ENCODE results near the gene DENND1B. TPM values are rescaled to one million over a fixed set of nuclear protein-coding genes. Genes with fewer than 3 reads are reported as not detected.

Gene DENND1B, protein sequence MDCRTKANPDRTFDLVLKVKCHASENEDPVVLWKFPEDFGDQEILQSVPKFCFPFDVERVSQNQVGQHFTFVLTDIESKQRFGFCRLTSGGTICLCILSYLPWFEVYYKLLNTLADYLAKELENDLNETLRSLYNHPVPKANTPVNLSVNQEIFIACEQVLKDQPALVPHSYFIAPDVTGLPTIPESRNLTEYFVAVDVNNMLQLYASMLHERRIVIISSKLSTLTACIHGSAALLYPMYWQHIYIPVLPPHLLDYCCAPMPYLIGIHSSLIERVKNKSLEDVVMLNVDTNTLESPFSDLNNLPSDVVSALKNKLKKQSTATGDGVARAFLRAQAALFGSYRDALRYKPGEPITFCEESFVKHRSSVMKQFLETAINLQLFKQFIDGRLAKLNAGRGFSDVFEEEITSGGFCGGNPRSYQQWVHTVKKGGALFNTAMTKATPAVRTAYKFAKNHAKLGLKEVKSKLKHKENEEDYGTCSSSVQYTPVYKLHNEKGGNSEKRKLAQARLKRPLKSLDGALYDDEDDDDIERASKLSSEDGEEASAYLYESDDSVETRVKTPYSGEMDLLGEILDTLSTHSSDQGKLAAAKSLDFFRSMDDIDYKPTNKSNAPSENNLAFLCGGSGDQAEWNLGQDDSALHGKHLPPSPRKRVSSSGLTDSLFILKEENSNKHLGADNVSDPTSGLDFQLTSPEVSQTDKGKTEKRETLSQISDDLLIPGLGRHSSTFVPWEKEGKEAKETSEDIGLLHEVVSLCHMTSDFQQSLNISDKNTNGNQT
- polyA plus RNA-seq (4.8 to 7.6 TPM (median 5.2 TPM) in 3 replicates), polyA minus RNA-seq (8.1 to 36.8 TPM (median 22.4 TPM) in 3 replicates)
- 4.1 TPM for polyA plus RNA-seq (2011; ENCODE audit: low read depth)
- 2.7 and 7.0 TPM in 2 replicates for polyA plus RNA-seq (2011; cell fraction: cytosol; rRNA removed)
- polyA plus RNA-seq (2011; cell fraction: nucleus; rRNA removed): 9.5 and 11.2 TPM in 2 replicates
- 4.4 TPM in 2 replicates for polyA plus RNA-seq (2012; ENCODE audit: low replicate concordance)
- 6.1 TPM for polyA minus RNA-seq (2011; cell fraction: cytosol; rRNA and poly(A)+ RNA removed)
- 31.0 and 55.8 TPM in 2 replicates for polyA minus RNA-seq (2011; cell fraction: nucleus; rRNA and poly(A)+ RNA removed)

DNA sequence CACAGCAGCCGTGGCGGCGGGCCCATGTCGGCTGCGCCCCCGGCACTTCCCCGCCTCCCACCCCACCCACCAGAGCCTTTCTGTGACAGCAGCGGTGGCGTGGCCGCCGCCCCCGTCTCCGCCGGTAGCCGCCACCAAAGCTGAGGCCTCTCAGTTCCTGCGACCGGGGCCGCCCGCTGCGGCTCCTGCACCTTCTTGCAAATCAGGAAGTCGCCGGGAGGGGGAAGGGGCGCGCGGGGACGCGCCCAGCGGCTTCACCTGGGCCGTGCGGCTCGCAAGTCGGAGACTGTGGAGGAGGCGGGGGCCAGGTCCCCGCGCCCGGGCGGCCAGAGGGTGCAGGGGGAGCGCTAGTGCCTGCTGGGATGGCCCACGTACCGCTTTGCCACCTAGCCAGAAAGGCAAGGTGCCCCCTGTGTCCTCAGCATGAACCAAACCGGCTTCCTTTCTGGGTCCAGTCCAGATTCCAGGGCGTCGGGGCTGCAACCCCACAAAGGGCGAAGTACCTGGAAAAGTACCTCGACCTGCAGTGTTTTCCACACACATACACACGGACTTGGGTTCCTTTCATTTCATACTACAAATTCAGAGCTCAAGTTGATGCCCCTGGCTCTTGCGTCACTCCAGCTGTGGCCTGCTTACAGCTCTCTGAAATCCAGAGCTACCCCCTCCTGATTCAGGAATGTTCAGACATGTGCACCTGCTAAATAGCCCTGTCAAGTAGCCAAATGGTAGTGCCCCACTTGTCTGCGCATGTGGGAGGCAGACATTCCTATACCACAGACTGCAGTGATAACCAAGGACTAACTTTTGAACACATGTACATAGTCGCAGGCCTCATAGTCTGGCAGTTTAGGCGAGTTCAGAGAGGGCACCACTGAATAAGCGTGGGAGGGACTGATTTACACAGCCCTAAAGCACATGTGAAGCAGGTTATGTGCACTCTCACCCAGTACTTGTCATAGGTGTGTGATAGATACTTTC is at the start of gene DENND1B:
TSS of gene DENND1B (minus strand) at position 199 of the 981 bp plus-strand sequence. CDS start 325 bp downstream, outside the sequence.
- no peak for DNase-seq (ENCODE audit: low read depth, low spot score)
- H3K36me3 ChIP-seq (ENCODE audit: control insufficient read depth in 2 of 2, extremely low read depth in 1 of 2, insufficient read depth in 2 of 2, low read length in 2 of 2): peaks cover 0 to 4% of the 10 kb centered on the region in 2 experiments
- dilution Hi-C loops (cut with MboI; ENCODE audit: extremely low pct_ligation_motif_present, low sequenced_read_pairs): no loop called here
- H3K27me3 ChIP-seq (ENCODE audit: control insufficient read depth, extremely low read depth, insufficient read depth, low read length): no peaks in the 10 kb centered on the region
- no peaks in the 10 kb centered on the region for H3K9me3 ChIP-seq (ENCODE audit: control insufficient read depth, low read depth, low read length)
- peak within 1 kb of the TSS; percentile 89 for H3K9ac ChIP-seq (ENCODE audit: control insufficient read depth, extremely low read depth, insufficient read depth, low read length)
- TF ChIP-seq, protein P1, sequence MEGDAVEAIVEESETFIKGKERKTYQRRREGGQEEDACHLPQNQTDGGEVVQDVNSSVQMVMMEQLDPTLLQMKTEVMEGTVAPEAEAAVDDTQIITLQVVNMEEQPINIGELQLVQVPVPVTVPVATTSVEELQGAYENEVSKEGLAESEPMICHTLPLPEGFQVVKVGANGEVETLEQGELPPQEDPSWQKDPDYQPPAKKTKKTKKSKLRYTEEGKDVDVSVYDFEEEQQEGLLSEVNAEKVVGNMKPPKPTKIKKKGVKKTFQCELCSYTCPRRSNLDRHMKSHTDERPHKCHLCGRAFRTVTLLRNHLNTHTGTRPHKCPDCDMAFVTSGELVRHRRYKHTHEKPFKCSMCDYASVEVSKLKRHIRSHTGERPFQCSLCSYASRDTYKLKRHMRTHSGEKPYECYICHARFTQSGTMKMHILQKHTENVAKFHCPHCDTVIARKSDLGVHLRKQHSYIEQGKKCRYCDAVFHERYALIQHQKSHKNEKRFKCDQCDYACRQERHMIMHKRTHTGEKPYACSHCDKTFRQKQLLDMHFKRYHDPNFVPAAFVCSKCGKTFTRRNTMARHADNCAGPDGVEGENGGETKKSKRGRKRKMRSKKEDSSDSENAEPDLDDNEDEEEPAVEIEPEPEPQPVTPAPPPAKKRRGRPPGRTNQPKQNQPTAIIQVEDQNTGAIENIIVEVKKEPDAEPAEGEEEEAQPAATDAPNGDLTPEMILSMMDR (optimal IDR thresholded peaks at IDR 0.05 in 1 of 3, IDR thresholded peaks at IDR 0.05 in 1 of 3, conservative IDR thresholded peaks at IDR 0.05 in 1 of 3; ENCODE audit: extremely low read depth in 1 of 3, insufficient read depth in 2 of 3, low read length in 3 of 3): no peak
- no peak for TF ChIP-seq EZH2 (IDR thresholded peaks at IDR 0.05; ENCODE audit: low read length)
- H3K9me1 ChIP-seq (ENCODE audit: control insufficient read depth, extremely low read depth, insufficient read depth, low read length): no peaks in the 10 kb centered on the region
- peaks cover 22% of the 10 kb centered on the region for H3K4me1 ChIP-seq (ENCODE audit: control insufficient read depth, extremely low read depth, insufficient read depth, low read length)
- FAIRE-seq: peak; percentile 94
- peak within 1 kb of the TSS; percentile 82 for H3K4me2 ChIP-seq (ENCODE audit: control insufficient read depth, extremely low read depth, insufficient read depth, low read depth, low read length)
- no peaks in the 10 kb centered on the region for H4K20me1 ChIP-seq (ENCODE audit: control insufficient read depth, extremely low read depth, insufficient read depth, low read length)
- H3K4me3 ChIP-seq (ENCODE audit: control insufficient read depth in 2 of 3, extremely low read depth in 1 of 3, insufficient read depth in 2 of 3, low read depth in 1 of 3, low read length in 3 of 3): peak within 1 kb of the TSS; percentile 76 to 94 (median 90)
- H3K27ac ChIP-seq (ENCODE audit: control insufficient read depth, insufficient read depth, low read length): peak within 1 kb of the TSS; percentile 89
- peak within 1 kb of the TSS; percentile 90 for H2AFZ ChIP-seq (ENCODE audit: control insufficient read depth, low read length)
- peaks cover 36% of the 10 kb centered on the region for H3K79me2 ChIP-seq (ENCODE audit: control insufficient read depth, insufficient read depth, low read length)

DNA sequence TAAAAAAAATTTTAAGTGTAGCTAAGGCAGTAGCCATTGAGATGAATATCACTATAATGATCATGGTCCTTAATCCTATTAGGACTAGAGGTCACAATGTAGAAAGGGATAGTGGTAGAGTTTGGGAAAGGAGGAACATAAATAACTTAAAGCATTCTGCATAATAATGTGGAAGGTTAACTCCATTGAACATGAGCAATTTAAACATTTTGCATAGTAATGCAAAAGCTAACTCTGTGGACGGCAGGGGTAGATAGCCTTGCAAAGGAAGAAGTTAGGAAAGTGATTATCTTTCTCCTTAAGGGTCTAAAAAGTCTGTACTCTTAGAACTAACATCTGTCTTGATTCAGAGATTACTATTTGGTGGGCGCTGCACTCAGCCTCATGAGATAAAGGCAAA is 39.0 kb upstream of the DENND1B start:
- Histone ChIP-seq H3K36me3 (ENCODE audit: control insufficient read depth in 2 of 2, extremely low read depth in 1 of 2, insufficient read depth in 2 of 2, low read length in 2 of 2) (no peaks in the 10 kb centered on the region), H2AFZ (ENCODE audit: control insufficient read depth, low read length) (no peak overlapping the region), H3K27me3 (ENCODE audit: control insufficient read depth, extremely low read depth, insufficient read depth, low read length) (no peaks in the 10 kb centered on the region), H3K9me1 (ENCODE audit: control insufficient read depth, extremely low read depth, insufficient read depth, low read length) (no peaks in the 10 kb centered on the region), H3K4me2 (ENCODE audit: control insufficient read depth, extremely low read depth, insufficient read depth, low read depth, low read length) (no peak overlapping the region), H4K20me1 (ENCODE audit: control insufficient read depth, extremely low read depth, insufficient read depth, low read length) (no peaks in the 10 kb centered on the region), H3K4me3 (ENCODE audit: control insufficient read depth in 2 of 3, extremely low read depth in 1 of 3, insufficient read depth in 2 of 3, low read depth in 1 of 3, low read length in 3 of 3) (no peak overlapping the region), H3K27ac (ENCODE audit: control insufficient read depth, insufficient read depth, low read length) (no peak overlapping the region), H3K9ac (ENCODE audit: control insufficient read depth, extremely low read depth, insufficient read depth, low read length) (no peak overlapping the region), H3K9me3 (ENCODE audit: control insufficient read depth, low read depth, low read length) (no peaks in the 10 kb centered on the region), H3K79me2 (ENCODE audit: control insufficient read depth, insufficient read depth, low read length) (no peaks in the 10 kb centered on the region), H3K4me1 (ENCODE audit: control insufficient read depth, extremely low read depth, insufficient read depth, low read length) (no peaks in the 10 kb centered on the region)
- dilution Hi-C loops (cut with MboI; ENCODE audit: extremely low pct_ligation_motif_present, low sequenced_read_pairs): no loop called here
- DNase-seq (ENCODE audit: low read depth, low spot score) (no peak), FAIRE-seq (no peak)
- TF ChIP-seq, protein P1 (optimal IDR thresholded peaks at IDR 0.05 in 1 of 3, IDR thresholded peaks at IDR 0.05 in 1 of 3, conservative IDR thresholded peaks at IDR 0.05 in 1 of 3; ENCODE audit: extremely low read depth in 1 of 3, insufficient read depth in 2 of 3, low read length in 3 of 3): no peak
- TF ChIP-seq EZH2 (IDR thresholded peaks at IDR 0.05; ENCODE audit: low read length): no peak
